ENCODE results near the gene RIPOR2.
A peak's percentile ranks its signal among the peaks of the same experiment; 100 is the strongest.
"Not testable (repeated sequence)": the region's sequence is repeated elsewhere in the genome, so short reads cannot be mapped to it uniquely, and the experiment has no call there.

RIPOR2 gene

GRCh38 chr6:24902782-24903181, 33.0 kb downstream of the RIPOR2 start:
- no peak for DNase-seq

- DNase-seq, result no peak
Measured at GRCh38 chr6:24901698-24902328, 33.9 kb downstream of the RIPOR2 start.

- no peak for DNase-seq
Measured at GRCh38 chr6:24900917-24901697, 34.7 kb downstream of the RIPOR2 start.

GRCh38 chr6:24899997-24900325, 35.8 kb downstream of the RIPOR2 start:
- DNase-seq, result no peak

- DNase-seq, result no peak
Measured at GRCh38 chr6:24899136-24899996, 36.4 kb downstream of the RIPOR2 start.

- peak; percentile 46 for DNase-seq
Measured at GRCh38 chr6:24898676-24899075, 37.1 kb downstream of the RIPOR2 start.

GRCh38 chr6:24897186-24897585, 38.6 kb downstream of the RIPOR2 start:
- DNase-seq, result no peak

- DNase-seq, result no peak
Measured at GRCh38 chr6:24893342-24893850, 42.4 kb downstream of the RIPOR2 start.

- DNase-seq, result no peak
Measured at GRCh38 chr6:24891004-24891403, 44.8 kb downstream of the RIPOR2 start.

- DNase-seq, result no peak
Measured at GRCh38 chr6:24890471-24890870, 45.3 kb downstream of the RIPOR2 start.

GRCh38 chr6:24888715-24889370, 46.9 kb downstream of the RIPOR2 start:
- no peak for DNase-seq

GRCh38 chr6:24887545-24888140, 48.1 kb downstream of the RIPOR2 start:
- DNase-seq, result no peak

GRCh38 chr6:24883618-24884017, 52.1 kb downstream of the RIPOR2 start:
- DNase-seq, result peak; percentile 85

GRCh38 chr6:24882835-24883555, 52.8 kb downstream of the RIPOR2 start:
- peak; percentile 31 for DNase-seq

- DNase-seq, result no peak
Measured at GRCh38 chr6:24882295-24882694, 53.5 kb downstream of the RIPOR2 start.

- DNase-seq, result no peak
Measured at GRCh38 chr6:24881376-24881775, 54.4 kb downstream of the RIPOR2 start.

- no peak for DNase-seq
Measured at GRCh38 chr6:24880451-24880850, 55.3 kb downstream of the RIPOR2 start.

GRCh38 chr6:24879351-24879750, 56.4 kb downstream of the RIPOR2 start:
- DNase-seq, result no peak

- not testable (repeated sequence) for DNase-seq
Measured at GRCh38 chr6:24877747-24878146, 58.0 kb downstream of the RIPOR2 start.

GRCh38 chr6:24876499-24877465, 59.0 kb downstream of the RIPOR2 start:
- DNase-seq, result no peak

- no peak for DNase-seq
Measured at GRCh38 chr6:24875534-24875901, 60.2 kb downstream of the RIPOR2 start.
